Aorta (tissue), 5 donors: ENCODE data around the gene CACYBP. TPM values are rescaled to one million over a fixed set of nuclear protein-coding genes. Genes with fewer than 3 reads are reported as not detected.
"Not testable (repeated sequence)": the region's sequence is repeated elsewhere in the genome, so short reads cannot be mapped to it uniquely, and the experiment has no call there.

Experiments
- ATAC-seq: fragments of 200-7000 bp; cut with Tn5 transposase; one replicate; pipeline ENCODE4 v1.9.1; 2022; ENCODE audit warnings: moderate library complexity; ENCODE audit not compliant: low FRiP score
- DNase-seq, 2 donors: peaks; one replicate each; pipeline ENCODE4 v3.0.0-alpha.2; 2020
- H3K27ac ChIP-seq, 2 donors: one replicate each; pipeline ENCODE4 v1.5.1; 2013; ENCODE audit warnings: low read length in 2 of 2, mild to moderate bottlenecking in 2 of 2, moderate library complexity in 2 of 2, control low read depth in 1 of 2, inconsistent platforms in 1 of 2, low read depth in 1 of 2
- H3K27me3 ChIP-seq, 2 donors: one replicate each; pipeline ENCODE4 v1.6.1; 2013; ENCODE audit warnings: control low read depth in 1 of 2, low read length in 1 of 2, mild to moderate bottlenecking in 1 of 2, moderate library complexity in 1 of 2; ENCODE audit not compliant: insufficient read depth in 2 of 2, control insufficient read depth in 1 of 2
- H3K36me3 ChIP-seq, 2 donors: one replicate each; pipeline ENCODE4 v1.6.1; 2013; ENCODE audit warnings: control low read depth in 1 of 2, low read length in 1 of 2, mild to moderate bottlenecking in 1 of 2; ENCODE audit not compliant: insufficient read depth in 2 of 2, control insufficient read depth in 1 of 2
- H3K4me1 ChIP-seq, 2 donors: one replicate each; pipeline ENCODE4 v1.6.1; 2013; ENCODE audit warnings: low read length in 2 of 2, control low read depth in 1 of 2, mild to moderate bottlenecking in 1 of 2, moderate library complexity in 1 of 2; ENCODE audit not compliant: insufficient read depth in 2 of 2, control insufficient read depth in 1 of 2
- H3K4me3 ChIP-seq, 2 donors: one replicate each; pipeline ENCODE4 v1.5.1; 2013; ENCODE audit warnings: low read length in 2 of 2, control low read depth in 1 of 2, mild to moderate bottlenecking in 1 of 2
- H3K9me3 ChIP-seq: one replicate; pipeline ENCODE4 v1.6.1; 2013; ENCODE audit warnings: mild to moderate bottlenecking, low read length; ENCODE audit not compliant: control insufficient read depth
- WGBS, 2 donors: extraction: QIAGEN DNeasy Blood & Tissue Kit; methylation state at CpG; one replicate each; pipeline ENCODE4 v1.1.7; 2013; 5-methylcytosine and 5-hydroxymethylcytosine counted together
- intact Hi-C, 2 donors: fragments of 100-400 bp; cut with DNase I; formaldehyde crosslinking; loops; one replicate each; pipeline versions ENCODE4 v1.14.2 to v1.15.0; 2022
- polyA plus RNA-seq, 2 donors: library from polyadenylated mRNA; stranded (reverse); fragments of 200-250 nt; gene quantifications; one replicate each; pipeline ENCODE4 v1.2.3, GENCODE V29; 2013
- total RNA-seq, 2 donors: library from RNA; stranded (reverse); fragmentation: NEBNext Ultra II Directional; extraction: Animal tissue kit (Norgen Biotek cat#: 25700); gene quantifications; one replicate each; pipeline ENCODE4 v1.2.1, GENCODE V29; 2021
- donor health status: healthy with polysubstance abuse.
- donor health status: Bipolar disorder and iron deficiency.
- donor health status: DM: no; HTN: no; CAD: no.
- donor health status: DM: no; HTN: no; CAD: no.
- donor health status: DM: yes; HTN: yes; CAD: no.

CACYBP gene
- total and polyA plus RNA-seq, 4 donors: 43.5 to 76.5 (median 62.2) TPM

DNA sequence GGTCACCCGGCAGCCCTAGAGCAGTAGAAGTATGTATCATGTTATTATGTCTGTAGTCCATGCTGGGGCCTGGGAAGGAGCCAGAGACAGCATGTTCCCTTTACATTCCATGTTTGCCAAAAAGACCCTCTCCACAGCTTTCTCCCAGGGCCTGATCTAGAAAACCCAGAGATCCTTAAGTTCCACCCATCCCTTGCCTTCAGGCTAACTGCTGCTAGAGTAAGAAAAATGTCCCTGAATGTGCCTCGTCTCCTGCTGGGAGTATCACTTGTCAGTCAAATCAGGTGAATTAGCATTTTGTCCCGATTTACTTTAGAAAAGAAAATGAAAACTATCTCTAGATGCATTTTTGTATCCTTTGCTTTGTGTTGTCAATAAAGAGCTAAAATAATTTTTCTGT is 36.7 kb downstream of the CACYBP start:
- 58 to 61% methylated on average over 3 of the region's 3 CpGs for WGBS, 2 donors
- ATAC-seq (no peak), DNase-seq (no peak)
- Histone ChIP-seq H3K4me3 (no peak overlapping the region), H3K4me1 (no peaks in the 10 kb centered on the region), H3K27me3 (no peaks in the 10 kb centered on the region), H3K27ac (no peak overlapping the region), H3K9me3 (no peaks in the 10 kb centered on the region), H3K36me3 (no peaks in the 10 kb centered on the region)
- intact Hi-C loops: loop anchor here in 1 of 2 donors (10.0 kb wide), 1 partner anchor 278 kb away; no protein-coding TSS in a partner anchor

- ATAC-seq (no peak), DNase-seq (no peak)
- Histone ChIP-seq H3K4me3 (no peak overlapping the region), H3K27me3 (no peaks in the 10 kb centered on the region), H3K36me3 (no peaks in the 10 kb centered on the region), H3K4me1 (no peaks in the 10 kb centered on the region), H3K9me3 (no peaks in the 10 kb centered on the region), H3K27ac (no peak overlapping the region)
- WGBS, 2 donors: 62 to 69% methylated on average over 7 of the region's 7 CpGs
- intact Hi-C loops: loop anchor here in 1 of 2 donors (10.0 kb wide), 1 partner anchor 277 kb away; no protein-coding TSS in a partner anchor
Measured at GRCh38 chr1:175037416-175037815, 37.7 kb downstream of the CACYBP start.

DNA sequence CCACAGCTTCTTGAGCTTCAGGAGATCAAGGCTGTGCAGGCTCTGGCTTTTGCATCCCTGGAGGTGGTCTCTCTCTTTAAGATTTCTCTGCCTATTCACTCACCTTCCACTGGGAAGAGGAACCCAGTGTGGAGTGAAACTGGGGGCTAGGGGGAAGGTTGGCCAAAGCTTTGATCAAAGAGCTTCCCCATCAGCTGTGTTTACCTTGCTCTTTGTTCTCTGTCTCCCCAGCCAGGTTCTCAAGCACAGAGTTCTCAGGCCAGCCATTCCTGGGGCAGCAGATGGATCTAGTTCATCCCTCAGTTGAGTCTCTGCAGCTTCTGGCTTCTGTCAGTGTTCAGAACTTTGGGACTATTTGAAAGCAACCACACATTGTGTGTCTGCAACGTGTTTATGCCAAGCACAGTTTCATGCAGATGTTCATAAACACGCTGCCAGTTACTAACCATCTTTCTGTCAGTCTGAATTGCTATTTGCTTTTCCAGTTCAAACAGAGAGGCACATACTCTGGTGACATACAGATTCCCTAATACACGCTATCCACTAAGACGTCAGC is 40.7 kb downstream of the CACYBP start:
- Histone ChIP-seq H3K36me3 (no peaks in the 10 kb centered on the region), H3K4me3 (no peak overlapping the region), H3K9me3 (no peaks in the 10 kb centered on the region), H3K4me1 (no peaks in the 10 kb centered on the region), H3K27ac (no peak overlapping the region), H3K27me3 (no peaks in the 10 kb centered on the region)
- WGBS, 2 donors: 72 to 75% methylated on average over 4 of the region's 4 CpGs
- intact Hi-C loops: no loop called here
- DNase-seq (no peak), ATAC-seq (no peak)

DNA sequence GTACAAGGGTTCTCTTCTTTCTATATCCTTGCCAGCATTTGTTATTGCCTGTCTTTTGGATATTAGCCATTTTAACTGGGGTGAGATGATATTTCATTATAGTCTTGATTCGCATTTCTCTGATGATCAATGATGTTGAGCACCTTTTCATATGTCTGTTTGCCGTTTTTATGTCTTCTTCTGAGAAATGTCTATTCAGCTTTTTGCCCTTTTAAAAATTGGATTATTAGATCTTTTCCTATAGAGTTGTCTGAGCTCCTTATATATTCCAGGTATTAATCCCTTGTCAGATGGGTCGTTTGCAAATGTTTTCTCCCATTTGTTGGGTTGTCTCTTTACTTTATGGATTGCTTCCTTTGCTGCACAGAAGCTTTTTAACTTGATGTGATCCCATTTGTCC is 42.9 kb downstream of the CACYBP start:
- no peak overlapping the region for H3K27ac ChIP-seq
- intact Hi-C loops: no loop called here
- 63 to 66% methylated on average over 3 of the region's 3 CpGs for WGBS, 2 donors

DNA sequence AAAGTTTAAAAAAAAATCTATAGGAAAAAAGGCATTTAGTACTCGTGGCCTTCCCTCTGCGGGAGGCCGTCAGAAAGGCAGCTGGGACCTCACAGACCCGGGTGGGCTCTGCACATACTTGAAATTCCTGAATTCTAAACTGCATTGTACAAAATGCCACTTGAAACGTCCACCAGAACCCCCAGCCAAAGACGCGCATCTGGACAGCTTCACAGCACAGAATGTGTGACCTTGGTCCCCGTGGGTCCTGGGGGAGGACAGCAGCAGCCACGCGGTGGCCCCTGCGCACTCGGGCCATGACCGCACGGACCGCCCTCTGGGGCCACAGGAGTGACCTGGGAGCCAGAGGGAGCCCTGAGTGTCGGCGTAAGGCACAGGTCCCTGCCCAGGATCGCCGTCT is 44.1 kb downstream of the CACYBP start:
- H3K9me3 ChIP-seq: no peaks in the 10 kb centered on the region
- no peak overlapping the region for H3K27ac ChIP-seq
- ATAC-seq (no peak), DNase-seq (no peak)
- no peaks in the 10 kb centered on the region for H3K36me3 ChIP-seq
- H3K4me3 ChIP-seq: no peak overlapping the region
- no peaks in the 10 kb centered on the region for H3K4me1 ChIP-seq
- WGBS, 2 donors: 29 to 31% methylated on average over 19 of the region's 19 CpGs
- intact Hi-C loops: no loop called here
- no peaks in the 10 kb centered on the region for H3K27me3 ChIP-seq

More for the DNA sequence above, 42.9 kb downstream of the CACYBP start:
- no peaks in the 10 kb centered on the region for H3K4me1 ChIP-seq
- ATAC-seq (no peak), DNase-seq (no peak)
- H3K4me3 ChIP-seq: no peak overlapping the region
- H3K36me3 ChIP-seq: no peaks in the 10 kb centered on the region
- no peaks in the 10 kb centered on the region for H3K9me3 ChIP-seq
- no peaks in the 10 kb centered on the region for H3K27me3 ChIP-seq

DNA sequence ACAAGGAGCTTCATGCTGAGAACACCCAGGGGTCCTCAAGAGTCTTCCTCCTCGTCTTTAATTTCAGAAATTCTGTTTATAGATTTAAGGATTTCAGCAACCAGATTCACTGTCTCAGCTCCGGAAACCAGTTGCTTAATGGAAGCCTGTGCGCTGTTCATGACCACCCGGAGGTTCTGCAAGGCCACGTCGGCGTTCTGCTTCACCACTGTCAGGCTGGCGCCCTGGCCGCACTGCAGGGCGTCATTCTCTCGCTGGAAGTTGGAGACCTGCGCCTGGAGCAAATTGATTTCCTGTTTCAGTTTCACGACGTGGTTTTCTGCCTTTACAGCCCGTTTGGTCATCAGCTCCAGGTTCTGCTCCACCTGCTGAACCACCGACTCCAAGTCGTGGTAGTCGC is 44.8 kb downstream of the CACYBP start:
- H3K36me3 ChIP-seq, intact Hi-C loops, H3K4me1 ChIP-seq, H3K27ac ChIP-seq, H3K27me3 ChIP-seq, ATAC-seq, H3K9me3 ChIP-seq, H3K4me3 ChIP-seq, DNase-seq: not testable (repeated sequence)
- WGBS, 2 donors: 92 to 93% methylated on average over 18 of the region's 18 CpGs

GRCh38 chr1:175045097-175045496 is 45.4 kb downstream of the CACYBP start:
- Histone ChIP-seq H3K36me3 (no peaks in the 10 kb centered on the region), H3K4me3 (no peak overlapping the region), H3K9me3 (no peaks in the 10 kb centered on the region), H3K27ac (no peak overlapping the region), H3K4me1 (no peaks in the 10 kb centered on the region), H3K27me3 (no peaks in the 10 kb centered on the region)
- DNase-seq (no peak), ATAC-seq (no peak)
- WGBS, 2 donors: 91 to 94% methylated on average over 19 of the region's 19 CpGs
- intact Hi-C loops: no loop called here

DNA sequence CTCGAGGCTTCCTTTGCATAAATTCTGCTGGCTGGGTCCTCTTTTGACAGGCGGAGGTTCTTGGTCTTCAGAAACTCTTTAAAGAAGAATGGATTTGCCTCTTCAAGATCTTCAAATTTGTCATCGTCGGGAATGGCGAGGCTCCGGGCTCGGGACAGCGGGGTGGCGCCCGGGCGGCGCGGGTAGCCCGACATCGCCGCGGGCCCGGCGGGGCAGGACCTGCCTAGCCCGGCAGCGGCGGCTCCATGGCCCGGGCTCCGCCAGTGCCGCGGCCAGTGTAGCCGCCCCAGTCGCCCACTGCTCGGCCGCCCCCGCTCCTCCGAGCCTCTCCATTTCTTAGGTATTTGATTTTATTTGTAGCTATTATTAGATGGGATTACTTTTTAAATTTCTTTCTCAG is 45.8 kb downstream of the CACYBP start:
- 96 to 97% methylated on average over 29 to 32 of the region's 32 CpGs for WGBS, 2 donors
- H3K36me3 ChIP-seq: no peaks in the 10 kb centered on the region
- no peaks in the 10 kb centered on the region for H3K4me1 ChIP-seq
- no peak for ATAC-seq
- no peaks in the 10 kb centered on the region for H3K9me3 ChIP-seq
- no peak overlapping the region for H3K4me3 ChIP-seq
- no peak for DNase-seq
- H3K27ac ChIP-seq: no peak overlapping the region
- intact Hi-C loops: no loop called here
- H3K27me3 ChIP-seq: no peaks in the 10 kb centered on the region

DNA sequence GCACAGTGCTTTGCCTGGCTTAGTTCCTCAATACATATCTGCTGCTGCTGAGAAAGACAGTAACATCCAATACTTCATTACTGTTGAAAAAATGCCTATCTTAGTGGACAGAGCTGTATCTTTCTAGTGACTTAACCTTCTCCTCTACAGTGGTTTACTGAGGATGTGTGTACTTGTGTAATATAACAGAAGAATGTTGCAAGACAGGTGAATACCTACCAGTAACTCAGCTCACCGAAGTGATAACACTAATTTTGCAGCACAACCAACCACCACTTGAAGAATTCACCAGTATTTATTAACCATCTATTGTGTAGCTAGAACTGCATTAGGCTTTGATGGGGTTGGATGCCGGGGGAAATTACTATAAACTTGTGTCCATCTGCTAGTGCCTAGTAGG is 51.2 kb downstream of the CACYBP start:
- Histone ChIP-seq H3K27ac (no peak overlapping the region), H3K9me3 (no peaks in the 10 kb centered on the region), H3K4me1 (no peaks in the 10 kb centered on the region), H3K36me3 (no peaks in the 10 kb centered on the region), H3K4me3 (no peak overlapping the region), H3K27me3 (no peaks in the 10 kb centered on the region)
- 88 to 91% methylated on average over 2 of the region's 2 CpGs for WGBS, 2 donors
- DNase-seq (no peak), ATAC-seq (no peak)
- intact Hi-C loops: no loop called here
